HCT116 (cell line): Measurements from ENCODE around the gene MX2.

ENCODE experiments used
- CTCF ChIP-seq, 3 experiments: fragments of 200-600 bp in 1 of 3; sonication (generic) in 1 of 3; IDR thresholded peaks in 2 of 3; conservative IDR thresholded peaks in 1 of 3; 2 replicates each; pipeline ENCODE4 v1.5.1; 2012 to 2017; ENCODE audit warnings: low read depth in 2 of 3, low read length in 2 of 3, antibody characterized with exemption in 1 of 3, borderline replicate concordance in 1 of 3, control low read depth in 1 of 3, mild to moderate bottlenecking in 1 of 3, mixed read lengths in 1 of 3, mixed run types in 1 of 3, moderate library complexity in 1 of 3; ENCODE audit not compliant: insufficient read depth in 1 of 3
- ZNF274 ChIP-seq: fragments of 200-500 bp; sonication (Bioruptor generic); IDR thresholded peaks from 2 replicates; pipeline ENCODE4 v1.6.1; 2014; ENCODE audit warnings: mild to moderate bottlenecking, low read depth, low read length, inconsistent platforms

GRCh38 chr21:41406340-41406739, 44.5 kb downstream of the MX2 start:
- TF ChIP-seq CTCF (IDR thresholded peaks at IDR 0.05 in 2 of 3, conservative IDR thresholded peaks at IDR 0.05 in 1 of 3; ENCODE audit: borderline replicate concordance in 1 of 3, insufficient read depth in 1 of 3, low read depth in 2 of 3, low read length in 2 of 3) (no peak), ZNF274 (no peak)
